Adrenal gland (tissue), 5 donors: ENCODE results near the gene DHRS3.

Experiments used
- POLR2A ChIP-seq, 2 donors: fragments of 450-650 bp; IDR thresholded peaks; one replicate each; pipeline ENCODE4 v1.6.1; 2017; ENCODE audit warnings: antibody characterized with exemption in 2 of 2, mild to moderate bottlenecking in 2 of 2, moderate library complexity in 1 of 2
- TF ChIP-seq, protein P1 (sequence below), 6 experiments: fragments of 450-650 bp in 4 of 6; fragments of 200-600 bp in 2 of 6; sonication (generic) in 1 of 6; IDR thresholded peaks; 1 replicate in 5 of 6; 2 replicates in 1 of 6; pipeline versions ENCODE4 v1.5.1 to v1.8.0; 2016 to 2021; ENCODE audit warnings: antibody characterized with exemption in 6 of 6, mild to moderate bottlenecking in 2 of 6, moderate library complexity in 1 of 6
- donor health status: DM: no; HTN: no; CAD: no.

DNA sequence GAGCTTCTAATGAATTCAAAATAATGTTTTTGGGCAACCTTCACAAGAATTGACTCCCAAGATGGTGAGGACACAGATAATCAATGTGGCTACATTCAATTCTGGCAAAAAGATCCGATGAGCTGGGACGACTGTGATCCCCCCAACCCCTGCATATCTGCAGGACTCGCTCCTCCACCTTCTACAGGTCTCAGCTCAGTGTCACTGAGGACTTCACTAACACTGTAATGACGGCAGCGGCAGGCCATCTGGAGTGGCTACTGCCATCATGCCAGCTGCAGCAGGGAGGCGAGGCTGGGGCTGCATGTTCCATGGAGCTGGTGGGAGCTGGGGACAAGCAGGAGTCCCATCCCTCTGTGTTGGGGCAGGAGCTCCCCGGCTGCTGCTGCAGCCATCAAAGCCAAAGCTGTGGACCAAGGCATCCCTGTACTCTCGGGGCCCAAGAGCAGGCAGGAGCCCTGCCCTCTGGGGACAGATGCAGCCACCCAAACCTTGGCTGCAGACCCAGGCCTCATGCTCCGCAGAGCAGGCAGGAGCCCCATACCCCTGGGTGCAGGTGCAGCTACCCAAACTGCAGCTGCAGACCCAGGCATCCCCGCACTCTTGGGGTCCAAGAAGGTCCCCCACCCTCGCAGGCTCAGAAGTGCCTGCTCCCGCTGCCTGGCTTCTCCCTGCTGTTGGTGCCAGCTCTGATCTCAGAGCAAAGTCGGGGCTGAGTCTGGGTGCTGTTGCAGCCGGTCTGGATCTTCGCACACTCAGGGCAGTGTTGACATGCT, 12.2 kb upstream of the DHRS3 start:
- TF ChIP-seq, protein P1, sequence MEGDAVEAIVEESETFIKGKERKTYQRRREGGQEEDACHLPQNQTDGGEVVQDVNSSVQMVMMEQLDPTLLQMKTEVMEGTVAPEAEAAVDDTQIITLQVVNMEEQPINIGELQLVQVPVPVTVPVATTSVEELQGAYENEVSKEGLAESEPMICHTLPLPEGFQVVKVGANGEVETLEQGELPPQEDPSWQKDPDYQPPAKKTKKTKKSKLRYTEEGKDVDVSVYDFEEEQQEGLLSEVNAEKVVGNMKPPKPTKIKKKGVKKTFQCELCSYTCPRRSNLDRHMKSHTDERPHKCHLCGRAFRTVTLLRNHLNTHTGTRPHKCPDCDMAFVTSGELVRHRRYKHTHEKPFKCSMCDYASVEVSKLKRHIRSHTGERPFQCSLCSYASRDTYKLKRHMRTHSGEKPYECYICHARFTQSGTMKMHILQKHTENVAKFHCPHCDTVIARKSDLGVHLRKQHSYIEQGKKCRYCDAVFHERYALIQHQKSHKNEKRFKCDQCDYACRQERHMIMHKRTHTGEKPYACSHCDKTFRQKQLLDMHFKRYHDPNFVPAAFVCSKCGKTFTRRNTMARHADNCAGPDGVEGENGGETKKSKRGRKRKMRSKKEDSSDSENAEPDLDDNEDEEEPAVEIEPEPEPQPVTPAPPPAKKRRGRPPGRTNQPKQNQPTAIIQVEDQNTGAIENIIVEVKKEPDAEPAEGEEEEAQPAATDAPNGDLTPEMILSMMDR (IDR thresholded peaks at IDR 0.05), result no peak
- TF ChIP-seq POLR2A (IDR thresholded peaks at IDR 0.05), result no peak
